ENCODE measurements around the gene TRPM3. TPM values are rescaled to one million over a fixed set of nuclear protein-coding genes. Genes with fewer than 3 reads are reported as not detected.

The TRPM3 gene
- total RNA-seq, 1 experiment from 2014 or later: not detected

DNA sequence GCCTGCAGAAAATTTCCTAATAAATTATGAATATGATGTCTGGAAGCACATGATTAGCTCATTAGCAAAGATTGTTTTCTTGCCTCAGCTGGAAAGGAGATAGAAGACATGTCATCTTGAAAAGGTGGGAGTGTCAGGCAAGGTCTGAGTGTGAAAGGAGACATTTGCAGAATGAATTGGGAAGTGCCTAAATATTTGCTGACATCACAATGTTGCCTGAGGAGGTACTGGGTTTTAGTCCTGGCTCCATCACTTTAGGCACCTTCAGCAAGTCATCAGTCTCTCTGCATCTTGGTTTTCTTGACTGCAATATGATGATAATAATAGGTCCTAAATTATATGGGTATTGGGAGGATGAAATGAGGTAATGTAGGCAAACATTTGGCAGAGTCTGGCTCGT is 140.1 kb downstream of the TRPM3 start:
- H3K4me3 ChIP-seq (ENCODE audit: low read depth in 2 of 2, low read length in 2 of 2): no peak overlapping the region
- ChIA-PET POLR2A (no interaction called here), CTCF (no interaction called here)
- H3K27ac ChIP-seq (ENCODE audit: low read length): no peak overlapping the region
- no peaks in the 10 kb centered on the region for H3K4me1 ChIP-seq (ENCODE audit: control insufficient read depth, insufficient read depth, low read length)
- in situ Hi-C loops (cut with HindIII; ENCODE audit: low pct_unique_long_range_greater_than_20kb, low sequenced_read_pairs): no loop called here
- intact Hi-C loops (cut with micrococcal nuclease; ENCODE audit: unreplicated experiment): no loop called here
- TF ChIP-seq, protein P1, sequence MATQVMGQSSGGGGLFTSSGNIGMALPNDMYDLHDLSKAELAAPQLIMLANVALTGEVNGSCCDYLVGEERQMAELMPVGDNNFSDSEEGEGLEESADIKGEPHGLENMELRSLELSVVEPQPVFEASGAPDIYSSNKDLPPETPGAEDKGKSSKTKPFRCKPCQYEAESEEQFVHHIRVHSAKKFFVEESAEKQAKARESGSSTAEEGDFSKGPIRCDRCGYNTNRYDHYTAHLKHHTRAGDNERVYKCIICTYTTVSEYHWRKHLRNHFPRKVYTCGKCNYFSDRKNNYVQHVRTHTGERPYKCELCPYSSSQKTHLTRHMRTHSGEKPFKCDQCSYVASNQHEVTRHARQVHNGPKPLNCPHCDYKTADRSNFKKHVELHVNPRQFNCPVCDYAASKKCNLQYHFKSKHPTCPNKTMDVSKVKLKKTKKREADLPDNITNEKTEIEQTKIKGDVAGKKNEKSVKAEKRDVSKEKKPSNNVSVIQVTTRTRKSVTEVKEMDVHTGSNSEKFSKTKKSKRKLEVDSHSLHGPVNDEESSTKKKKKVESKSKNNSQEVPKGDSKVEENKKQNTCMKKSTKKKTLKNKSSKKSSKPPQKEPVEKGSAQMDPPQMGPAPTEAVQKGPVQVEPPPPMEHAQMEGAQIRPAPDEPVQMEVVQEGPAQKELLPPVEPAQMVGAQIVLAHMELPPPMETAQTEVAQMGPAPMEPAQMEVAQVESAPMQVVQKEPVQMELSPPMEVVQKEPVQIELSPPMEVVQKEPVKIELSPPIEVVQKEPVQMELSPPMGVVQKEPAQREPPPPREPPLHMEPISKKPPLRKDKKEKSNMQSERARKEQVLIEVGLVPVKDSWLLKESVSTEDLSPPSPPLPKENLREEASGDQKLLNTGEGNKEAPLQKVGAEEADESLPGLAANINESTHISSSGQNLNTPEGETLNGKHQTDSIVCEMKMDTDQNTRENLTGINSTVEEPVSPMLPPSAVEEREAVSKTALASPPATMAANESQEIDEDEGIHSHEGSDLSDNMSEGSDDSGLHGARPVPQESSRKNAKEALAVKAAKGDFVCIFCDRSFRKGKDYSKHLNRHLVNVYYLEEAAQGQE (IDR thresholded peaks at IDR 0.05; ENCODE audit: insufficient read depth in 1 of 2, low read depth in 2 of 2, low read length in 1 of 2): no peak
- TF ChIP-seq, protein P2, sequence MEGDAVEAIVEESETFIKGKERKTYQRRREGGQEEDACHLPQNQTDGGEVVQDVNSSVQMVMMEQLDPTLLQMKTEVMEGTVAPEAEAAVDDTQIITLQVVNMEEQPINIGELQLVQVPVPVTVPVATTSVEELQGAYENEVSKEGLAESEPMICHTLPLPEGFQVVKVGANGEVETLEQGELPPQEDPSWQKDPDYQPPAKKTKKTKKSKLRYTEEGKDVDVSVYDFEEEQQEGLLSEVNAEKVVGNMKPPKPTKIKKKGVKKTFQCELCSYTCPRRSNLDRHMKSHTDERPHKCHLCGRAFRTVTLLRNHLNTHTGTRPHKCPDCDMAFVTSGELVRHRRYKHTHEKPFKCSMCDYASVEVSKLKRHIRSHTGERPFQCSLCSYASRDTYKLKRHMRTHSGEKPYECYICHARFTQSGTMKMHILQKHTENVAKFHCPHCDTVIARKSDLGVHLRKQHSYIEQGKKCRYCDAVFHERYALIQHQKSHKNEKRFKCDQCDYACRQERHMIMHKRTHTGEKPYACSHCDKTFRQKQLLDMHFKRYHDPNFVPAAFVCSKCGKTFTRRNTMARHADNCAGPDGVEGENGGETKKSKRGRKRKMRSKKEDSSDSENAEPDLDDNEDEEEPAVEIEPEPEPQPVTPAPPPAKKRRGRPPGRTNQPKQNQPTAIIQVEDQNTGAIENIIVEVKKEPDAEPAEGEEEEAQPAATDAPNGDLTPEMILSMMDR (IDR thresholded peaks at IDR 0.05): no peak
- no peak for TF ChIP-seq POLR2AphosphoS5 (IDR thresholded peaks at IDR 0.05; ENCODE audit: low read depth, low read length)
- no peak for TF ChIP-seq TCF7L2 (IDR thresholded peaks at IDR 0.05; ENCODE audit: low read depth, low read length)
- TF ChIP-seq SIN3A (IDR thresholded peaks at IDR 0.05; ENCODE audit: borderline replicate concordance, insufficient read depth, low read depth, low read length): no peak
- no peaks in the 10 kb centered on the region for H3K9me3 ChIP-seq (ENCODE audit: control insufficient read depth, insufficient read depth, low read depth, low read length)
- no peak for ATAC-seq
- no TSS peak for BruUV-seq (replicated peaks)
- H3K27me3 ChIP-seq (ENCODE audit: control insufficient read depth, insufficient read depth, low read length): no peaks in the 10 kb centered on the region
- no peaks in the 10 kb centered on the region for H3K36me3 ChIP-seq (ENCODE audit: control insufficient read depth, insufficient read depth, low read length)
- no peak for DNase-seq (ENCODE audit: low read depth, low spot score)

DNA sequence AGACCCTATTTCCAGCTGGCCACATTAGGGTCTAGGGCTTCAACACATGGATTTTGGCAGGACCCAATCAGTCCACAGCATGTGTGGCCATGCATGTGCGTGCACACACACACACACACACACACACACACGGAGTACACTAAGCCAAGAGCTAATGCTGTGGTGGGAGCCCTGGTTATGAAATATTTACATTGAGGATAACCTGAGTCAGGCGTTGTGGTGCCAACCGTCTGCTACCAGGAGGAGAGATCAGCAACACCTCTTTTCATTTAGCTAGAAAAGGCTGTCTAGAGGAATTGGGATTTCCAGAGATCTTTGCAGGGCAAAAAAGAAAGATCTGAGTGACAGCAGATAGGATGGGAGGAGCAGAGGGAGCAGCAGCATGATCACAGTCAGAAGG is 141.5 kb downstream of the TRPM3 start:
- no peaks in the 10 kb centered on the region for H3K9me3 ChIP-seq (ENCODE audit: control insufficient read depth, insufficient read depth, low read depth, low read length)
- in situ Hi-C loops (cut with HindIII; ENCODE audit: low pct_unique_long_range_greater_than_20kb, low sequenced_read_pairs) (no loop called here), intact Hi-C loops (cut with micrococcal nuclease; ENCODE audit: unreplicated experiment) (no loop called here)
- no peak overlapping the region for H3K27ac ChIP-seq (ENCODE audit: low read length)
- no peak overlapping the region for H3K4me3 ChIP-seq (ENCODE audit: low read depth in 2 of 2, low read length in 2 of 2)
- no peaks in the 10 kb centered on the region for H3K36me3 ChIP-seq (ENCODE audit: control insufficient read depth, insufficient read depth, low read length)
- H3K4me1 ChIP-seq (ENCODE audit: control insufficient read depth, insufficient read depth, low read length): no peaks in the 10 kb centered on the region
- ChIA-PET POLR2A (no interaction called here), CTCF (no interaction called here)
- H3K27me3 ChIP-seq (ENCODE audit: control insufficient read depth, insufficient read depth, low read length): no peaks in the 10 kb centered on the region
- no TSS peak for BruUV-seq (replicated peaks)
- ATAC-seq: no peak
- DNase-seq (ENCODE audit: low read depth, low spot score): no peak
- TF ChIP-seq, protein P2 (IDR thresholded peaks at IDR 0.05): no peak
- TF ChIP-seq POLR2AphosphoS5 (IDR thresholded peaks at IDR 0.05; ENCODE audit: low read depth, low read length): no peak
- no peak for TF ChIP-seq SIN3A (IDR thresholded peaks at IDR 0.05; ENCODE audit: borderline replicate concordance, insufficient read depth, low read depth, low read length)
- TF ChIP-seq TCF7L2 (IDR thresholded peaks at IDR 0.05; ENCODE audit: low read depth, low read length): no peak
- TF ChIP-seq, protein P1 (IDR thresholded peaks at IDR 0.05; ENCODE audit: insufficient read depth in 1 of 2, low read depth in 2 of 2, low read length in 1 of 2): no peak

Data from Panc1 (cell line).